T-helper 22 cell (primary cell): ENCODE results near the gene HECW1.

Source experiments
- DNase-seq: peaks from one replicate; pipeline ENCODE4 v3.0.0-alpha.2; 2020; ENCODE audit warnings: low read depth

Gene HECW1

DNA sequence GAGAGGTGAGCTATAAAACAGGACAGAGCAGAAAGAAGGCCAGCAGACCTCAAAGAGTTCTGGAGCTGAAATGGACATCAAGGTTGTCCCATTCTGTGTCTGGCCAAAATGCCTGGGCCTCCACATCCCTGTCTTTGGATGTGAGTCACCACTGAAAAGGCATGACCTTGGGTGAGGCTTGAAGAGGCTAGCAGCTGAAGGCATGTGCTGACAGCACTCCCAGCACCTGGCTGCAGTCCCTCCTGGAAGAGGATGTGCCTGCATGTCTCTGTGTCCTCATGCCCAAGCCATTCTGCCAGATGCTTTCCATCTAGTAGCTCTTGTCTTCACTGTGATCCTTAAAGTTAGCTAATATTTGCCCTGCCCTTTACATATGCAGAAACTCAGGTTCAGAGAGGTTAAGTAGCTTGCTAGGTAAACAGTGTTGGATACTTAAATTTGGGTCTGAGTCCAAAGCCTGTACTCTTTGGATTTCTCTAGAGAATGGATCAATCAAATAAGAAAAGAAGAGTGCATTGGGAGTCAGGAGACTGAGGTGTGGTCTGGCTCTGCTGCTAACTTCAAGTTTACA is 35.8 kb downstream of the HECW1 start:
- no peak for DNase-seq

GRCh38 chr7:43151076-43151475 is 38.6 kb downstream of the HECW1 start:
- no peak for DNase-seq

DNA sequence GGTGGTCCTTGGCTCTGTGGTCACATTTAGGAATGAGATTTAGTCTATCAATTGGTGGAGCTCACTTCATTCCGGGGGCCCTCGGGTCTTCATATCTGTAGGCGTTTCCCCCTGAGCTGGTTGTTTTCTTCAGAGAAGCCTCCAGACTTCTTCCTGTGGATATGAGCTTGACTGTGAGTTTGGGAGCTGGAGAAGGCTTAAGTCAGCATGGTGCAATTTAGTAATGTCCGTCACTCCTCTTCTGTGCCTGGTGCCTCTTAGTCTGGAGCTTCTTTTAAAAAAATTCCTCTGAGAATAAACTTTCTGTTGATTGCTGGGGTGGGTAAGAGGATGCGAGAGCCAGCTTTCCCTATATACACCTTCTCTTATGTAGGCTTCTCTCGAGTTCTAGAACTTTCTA is 40.2 kb downstream of the HECW1 start:
- DNase-seq: no peak

DNA sequence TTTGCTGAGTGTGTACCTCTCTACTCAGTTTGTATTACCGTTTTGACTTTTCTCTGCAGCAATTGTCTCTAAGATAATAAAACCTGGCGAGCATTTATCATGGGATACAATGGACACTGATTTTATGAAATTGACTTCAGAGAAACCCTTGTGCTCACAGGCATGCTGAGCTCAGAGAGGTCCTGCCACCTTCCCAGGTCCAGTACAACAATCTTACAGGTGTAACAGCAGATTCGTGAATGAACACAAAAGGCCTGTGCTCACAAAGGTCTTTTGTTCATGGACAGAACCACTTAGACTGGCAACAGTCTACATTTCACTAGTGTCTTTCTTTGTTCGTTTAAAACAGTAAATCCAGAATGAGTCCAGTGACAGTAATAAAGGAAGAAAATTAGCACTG is 43.2 kb downstream of the HECW1 start:
- DNase-seq: no peak

- DNase-seq: no peak
These were observed 51.4 kb downstream of the HECW1 start for GRCh38 chr7:43163885-43164284.

DNA sequence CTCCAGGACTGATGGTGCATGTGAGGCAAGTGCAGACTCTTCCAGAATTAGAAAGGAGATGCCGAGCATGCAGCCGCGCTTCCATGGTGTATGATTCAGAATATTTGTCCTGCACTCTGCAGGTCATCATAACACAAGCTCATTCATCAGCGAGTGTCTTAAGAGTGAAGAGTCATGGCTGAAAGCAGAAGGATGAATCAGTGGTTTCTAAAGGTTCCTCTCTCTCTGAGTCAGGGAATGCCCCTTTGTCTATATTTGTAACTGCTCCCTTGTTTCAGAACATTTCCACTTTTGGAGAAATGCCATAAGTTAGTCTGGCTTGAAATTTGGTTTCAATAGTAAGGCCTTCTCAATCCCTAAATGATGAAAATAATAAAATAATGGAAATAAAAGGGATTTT is 52.3 kb downstream of the HECW1 start:
- no peak for DNase-seq

DNA sequence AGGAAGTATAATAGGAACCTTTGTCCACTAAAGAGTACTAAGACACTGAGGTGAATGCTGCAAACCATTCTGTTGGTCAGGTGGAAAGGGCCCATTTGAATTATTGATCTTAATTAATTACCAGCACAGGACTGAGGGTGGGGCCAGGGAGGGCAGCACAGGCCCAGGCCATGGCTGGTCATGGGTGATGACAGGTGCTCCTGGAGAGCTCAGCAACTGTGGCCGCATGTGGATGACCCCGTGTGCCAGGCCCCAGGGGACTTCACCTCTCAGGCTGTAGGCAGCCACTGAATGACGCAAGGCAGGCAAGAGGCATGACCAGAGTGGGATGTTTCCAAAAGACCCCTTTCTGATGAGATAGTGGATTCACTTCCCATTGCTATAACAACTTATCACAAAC is 54.2 kb downstream of the HECW1 start:
- no peak for DNase-seq

DNA sequence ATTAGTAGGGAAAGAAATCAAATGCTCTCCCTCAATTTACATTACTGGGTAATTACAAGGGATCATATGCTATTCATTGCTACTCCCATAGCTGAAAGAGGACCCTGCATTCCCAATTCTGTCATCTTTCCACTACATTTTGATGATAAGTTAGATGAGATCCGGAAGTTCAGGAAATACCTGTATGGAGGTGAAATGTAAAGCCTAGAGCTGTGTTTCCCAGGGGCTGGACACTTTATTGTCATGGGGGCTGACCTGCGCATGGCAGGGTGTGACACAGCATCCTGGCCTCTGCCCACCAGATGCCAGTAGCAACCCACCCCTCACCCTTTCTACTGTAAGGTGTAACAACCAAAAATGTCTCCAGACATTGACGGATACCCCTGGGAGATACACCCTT is 56.6 kb downstream of the HECW1 start:
- no peak for DNase-seq

DNA sequence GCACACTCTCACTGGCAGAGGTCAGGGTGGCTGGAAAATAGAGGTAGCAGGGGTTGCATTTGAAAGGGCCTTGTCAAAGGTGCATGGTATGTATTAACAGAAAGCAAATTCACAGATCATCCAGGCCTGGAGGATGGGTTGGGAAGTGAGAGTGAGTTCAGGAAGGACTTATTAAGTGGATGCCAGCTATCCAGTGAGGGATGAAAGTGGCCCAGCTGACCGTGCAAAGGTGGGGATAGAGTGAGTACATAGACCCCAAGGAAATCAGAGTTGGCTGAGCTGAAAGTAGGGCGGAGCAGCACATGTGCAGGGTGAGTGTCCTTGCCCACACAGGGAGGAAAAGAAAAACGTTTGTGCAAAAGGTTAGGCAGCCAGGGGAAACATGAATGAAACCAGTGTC is 58.1 kb downstream of the HECW1 start:
- DNase-seq: no peak

DNA sequence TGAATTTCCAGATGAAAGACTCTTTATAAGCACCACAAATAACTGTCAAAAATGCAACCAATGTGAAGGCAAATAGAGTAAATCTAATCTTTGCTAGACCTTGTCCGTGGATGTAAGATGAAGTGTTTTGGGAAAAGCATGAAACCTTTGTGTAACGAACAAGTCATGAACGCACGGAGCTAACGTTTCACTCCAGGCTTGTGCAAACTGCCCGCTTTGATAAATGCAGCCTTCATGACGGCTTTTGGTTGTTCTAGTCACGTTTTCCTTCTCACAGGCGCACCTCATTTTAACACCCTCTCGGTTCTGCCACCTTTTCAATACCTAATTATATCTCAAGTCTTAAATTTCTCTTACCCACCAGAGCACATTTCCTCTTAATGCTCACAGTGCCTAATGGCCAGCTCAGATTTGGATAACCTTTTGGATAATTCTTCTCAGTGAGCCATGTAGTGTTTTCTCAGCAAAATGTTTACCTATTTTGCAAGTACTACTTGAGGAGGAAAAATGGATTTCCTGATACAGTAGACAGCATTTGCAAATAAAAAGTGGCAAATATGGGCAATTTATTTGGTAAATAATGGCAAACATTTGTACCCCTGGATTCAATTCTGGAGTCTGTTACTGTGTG is 63.2 kb downstream of the HECW1 start:
- DNase-seq: no peak

DNA sequence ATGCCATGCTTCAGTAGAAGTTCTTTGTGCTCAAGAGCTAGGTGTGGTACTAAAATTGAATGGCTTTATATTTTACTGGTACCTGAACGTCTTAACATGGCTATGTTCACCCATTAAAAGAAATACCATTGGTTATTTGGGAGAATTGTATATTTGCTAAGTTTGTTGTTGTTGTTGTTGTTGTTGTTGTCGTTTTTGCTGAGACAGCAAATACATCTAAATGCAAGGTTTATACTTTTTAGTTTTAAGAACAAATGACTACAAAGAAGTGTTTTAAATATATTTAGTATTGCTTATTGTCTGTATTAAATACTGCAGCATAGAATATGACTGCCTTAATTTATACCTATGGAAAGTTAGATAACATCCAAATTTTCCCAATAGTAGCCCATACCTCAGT is 66.9 kb downstream of the HECW1 start:
- DNase-seq: no peak

GRCh38 chr7:43192806-43193460 is 80.5 kb downstream of the HECW1 start:
- no peak for DNase-seq

DNA sequence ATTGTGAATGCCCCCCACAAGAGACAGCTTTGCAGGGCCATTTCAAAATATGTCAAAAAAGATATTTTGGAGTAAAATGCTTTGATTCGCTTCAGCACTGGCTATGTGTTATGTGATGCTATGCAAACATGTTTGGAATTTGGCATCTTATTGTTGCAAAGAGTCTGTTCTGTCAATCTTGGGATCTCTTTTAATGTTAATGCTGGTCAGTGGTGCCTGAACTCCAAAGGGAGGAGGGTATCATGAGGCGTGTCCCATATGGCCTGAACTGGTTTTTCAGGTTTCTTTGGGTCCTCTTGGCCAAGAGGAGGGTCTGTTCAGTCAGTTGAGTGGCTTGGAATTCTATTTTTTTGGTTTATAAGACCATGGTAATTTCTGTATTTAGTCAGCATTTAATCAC is 81.4 kb downstream of the HECW1 start:
- DNase-seq: no peak

- no peak for DNase-seq
These were observed 82.8 kb downstream of the HECW1 start for GRCh38 chr7:43195256-43195655.

- DNase-seq: no peak
These were observed 83.3 kb downstream of the HECW1 start for GRCh38 chr7:43195768-43196167.

DNA sequence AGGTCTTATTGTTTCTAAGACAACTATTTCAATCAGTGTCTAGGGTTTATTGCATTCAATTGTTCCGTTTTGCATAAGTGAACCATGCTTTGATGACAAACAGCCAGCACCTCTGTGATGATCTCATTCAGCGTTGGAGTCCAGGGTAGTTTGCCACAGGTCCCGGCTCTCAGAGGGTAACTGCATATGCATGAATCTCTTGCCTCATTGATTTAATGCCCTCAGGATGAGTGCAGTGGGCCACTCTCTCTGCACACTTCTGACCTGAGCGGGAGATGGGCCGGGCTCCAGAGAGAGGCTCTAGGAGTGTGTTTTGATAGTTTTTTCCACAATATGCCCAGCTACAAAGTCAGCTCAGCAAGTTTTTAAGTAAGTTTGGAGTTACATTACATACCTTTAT is 83.9 kb downstream of the HECW1 start:
- no peak for DNase-seq

DNA sequence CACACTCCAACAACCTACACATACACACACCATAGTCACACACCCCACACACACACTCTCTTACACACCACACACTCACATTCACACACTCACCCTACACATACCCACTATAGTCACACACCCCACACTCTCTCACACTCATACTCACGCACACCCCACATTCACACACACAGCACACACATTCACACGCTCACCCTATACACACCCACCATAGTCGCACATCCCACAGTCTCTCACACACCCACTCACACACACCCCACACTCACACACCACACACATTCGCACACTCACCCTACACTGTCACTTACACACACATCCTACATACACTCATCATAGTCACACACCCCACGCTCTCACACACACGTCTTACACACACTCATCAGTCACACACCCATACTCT is 85.6 kb downstream of the HECW1 start:
- DNase-seq: no peak

DNA sequence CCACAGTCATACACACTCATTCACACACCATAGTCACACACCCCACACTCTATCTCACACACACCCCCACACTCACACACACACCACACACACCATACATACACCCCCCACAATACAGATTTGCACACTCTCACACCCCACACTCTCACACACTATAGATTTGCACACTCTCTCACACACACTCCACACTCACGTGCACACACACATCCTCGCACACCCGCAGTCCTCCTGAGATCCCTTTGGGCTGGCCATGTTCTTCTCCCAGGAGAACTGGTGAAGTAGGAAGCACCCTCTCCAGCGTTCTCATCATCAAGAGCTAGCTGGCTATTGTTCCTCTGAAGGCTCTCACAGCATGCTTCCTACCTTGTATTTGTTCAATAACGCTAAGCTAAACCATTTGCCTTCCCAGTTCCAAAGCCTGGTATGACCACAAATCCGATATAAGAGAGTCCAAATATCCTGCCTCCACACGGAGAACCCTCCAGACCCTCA is 86.2 kb downstream of the HECW1 start:
- no peak for DNase-seq

DNA sequence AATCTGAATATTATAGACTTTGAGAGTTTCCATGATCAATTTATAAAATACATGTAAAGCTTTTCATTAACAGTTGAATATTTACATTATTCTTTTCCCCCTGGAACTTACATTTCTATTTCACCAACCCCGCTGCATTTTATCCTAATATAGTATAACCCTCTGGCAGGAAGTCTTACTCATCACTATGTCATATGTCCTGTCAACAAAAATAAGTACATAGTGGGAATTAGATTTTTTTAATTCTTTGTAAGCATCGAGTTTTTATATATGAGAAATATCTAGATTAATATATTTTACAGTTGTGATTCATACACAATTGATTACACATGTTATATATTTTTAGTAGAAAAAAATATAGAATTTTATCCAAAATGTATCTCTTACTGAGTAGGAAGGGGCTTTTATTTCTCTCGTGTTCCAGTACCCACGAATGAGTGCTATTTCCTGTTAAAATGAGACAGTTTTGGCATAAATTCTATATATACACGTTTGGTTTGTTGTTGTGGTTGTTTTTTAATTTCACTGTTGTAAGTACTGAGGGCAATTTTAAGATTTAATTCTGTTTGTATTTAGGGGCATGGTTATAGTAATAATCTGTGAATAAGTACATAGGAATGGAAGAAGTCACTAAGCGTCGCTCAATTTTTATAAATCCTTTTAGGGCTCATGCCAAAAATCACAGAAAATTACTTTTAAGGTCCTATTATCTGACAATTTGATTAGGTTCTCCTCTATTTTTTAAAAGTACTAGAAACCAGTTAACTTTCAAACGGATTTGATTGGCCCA is 87.1 kb downstream of the HECW1 start:
- no peak for DNase-seq

GRCh38 chr7:43201912-43202311 is 89.5 kb downstream of the HECW1 start:
- DNase-seq: no peak

GRCh38 chr7:43204081-43204480 is 91.6 kb downstream of the HECW1 start:
- no peak for DNase-seq

DNA sequence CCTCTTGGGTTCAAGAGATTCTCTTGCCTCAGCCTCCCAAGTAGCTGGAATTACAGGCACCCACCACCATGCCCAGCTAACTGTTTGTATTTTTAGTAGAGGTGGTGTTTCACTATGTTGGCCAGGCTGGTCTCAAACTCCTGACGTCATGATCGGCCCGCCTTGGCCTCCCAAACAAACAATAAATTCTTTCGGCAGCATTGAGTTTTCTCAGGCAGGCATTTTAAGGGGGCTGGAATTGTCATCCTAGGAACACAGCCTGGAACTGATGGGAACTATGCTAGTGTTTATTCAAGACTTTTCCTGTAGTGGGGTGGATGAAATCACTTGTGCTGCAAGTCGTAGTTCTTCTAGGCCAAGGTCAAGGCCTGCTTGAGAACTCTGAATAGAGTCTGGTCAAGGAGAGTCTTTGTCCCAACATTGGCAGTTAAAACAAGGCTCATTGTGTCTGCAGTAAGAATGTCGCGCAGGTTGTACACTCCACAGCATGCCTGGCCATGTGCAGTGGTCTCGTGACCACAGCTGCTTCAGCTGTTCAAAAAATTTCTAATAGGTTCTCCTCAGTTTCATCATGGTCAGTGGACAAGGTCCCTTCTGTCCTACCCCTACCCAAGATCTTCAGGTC is 92.8 kb downstream of the HECW1 start:
- DNase-seq: no peak
